Mucosa of descending colon (tissue), 3 donors: ENCODE data around the gene ABR. TPM values are rescaled to one million over a fixed set of nuclear protein-coding genes. Genes with fewer than 3 reads are reported as not detected.

Source experiments
- ATAC-seq: fragments of 200-7000 bp; cut with Tn5 transposase; one replicate; pipeline ENCODE4 v1.9.1; 2020; ENCODE audit warnings: mild to moderate bottlenecking, moderate library complexity
- DNase-seq, 3 donors: peaks; one replicate each; pipeline ENCODE4 v3.0.0-alpha.2; 2020
- H3K36me3 ChIP-seq: fragments of 200-600 bp; one replicate; pipeline ENCODE4 v1.8.0; 2021; ENCODE audit warnings: low read depth, mild to moderate bottlenecking
- H3K4me1 ChIP-seq: fragments of 200-600 bp; one replicate; pipeline ENCODE4 v1.8.0; 2021; ENCODE audit warnings: low read depth, mild to moderate bottlenecking
- H3K4me3 ChIP-seq: fragments of 200-600 bp; one replicate; pipeline ENCODE4 v1.8.0; 2021; ENCODE audit warnings: mild to moderate bottlenecking
- H3K9me3 ChIP-seq: fragments of 200-600 bp; one replicate; pipeline ENCODE4 v1.8.0; 2021; ENCODE audit warnings: mild to moderate bottlenecking
- intact Hi-C, 2 donors: fragments of 100-400 bp; cut with DNase I in 1 of 2; cut with micrococcal nuclease in 1 of 2; formaldehyde crosslinking; loops; one replicate each; pipeline versions ENCODE4 v1.11.0 to v1.11.1; 2022; cut with DNase I, micrococcal nuclease
- total RNA-seq, 3 donors: library from RNA; stranded (reverse); fragmentation: NEBNext Ultra II Directional in 2 of 3; extraction: Animal tissue kit (Norgen Biotek cat#: 25700) in 2 of 3; gene quantifications; one replicate each; pipeline versions ENCODE4 v1.2.1 to v1.2.4, GENCODE V29; 2021 to 2023
- TF ChIP-seq, protein P1 (sequence below): fragments of 200-600 bp; IDR thresholded peaks from one replicate; pipeline ENCODE4 v1.8.0; 2022; ENCODE audit warnings: antibody characterized with exemption, mild to moderate bottlenecking
- donor health status: DM: no; HTN: no; CAD: no; lungs with moderate emphysema.
- donor health status: DM: no; HTN: no; CAD: no.
- donor health status: DM: no; HTN: yes; CAD: no.

Gene ABR
- total RNA-seq, 3 donors from 2014 or later, result 257 to 470 (median 292) TPM

DNA sequence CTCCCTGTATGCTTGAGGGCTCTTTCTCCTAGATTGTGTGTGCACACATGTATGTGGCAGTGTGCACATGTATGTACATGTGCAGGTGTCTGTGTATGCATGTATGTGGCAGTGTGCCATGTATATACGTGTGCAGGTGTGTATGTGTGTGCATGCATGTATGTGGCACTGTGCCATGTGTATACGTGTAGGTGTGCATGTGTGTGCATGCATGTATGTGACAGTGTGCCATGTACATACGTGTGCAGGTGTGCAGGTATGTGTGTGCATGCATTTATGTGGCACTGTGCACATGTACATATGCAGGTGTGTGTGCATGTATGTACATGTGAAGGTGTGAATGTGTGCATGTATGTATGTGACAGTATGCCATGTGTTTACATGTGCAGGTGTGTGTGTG lies 46.5 kb upstream of the ABR start:
- H3K4me3 ChIP-seq, result no peak overlapping the region
- TF ChIP-seq, protein P1, sequence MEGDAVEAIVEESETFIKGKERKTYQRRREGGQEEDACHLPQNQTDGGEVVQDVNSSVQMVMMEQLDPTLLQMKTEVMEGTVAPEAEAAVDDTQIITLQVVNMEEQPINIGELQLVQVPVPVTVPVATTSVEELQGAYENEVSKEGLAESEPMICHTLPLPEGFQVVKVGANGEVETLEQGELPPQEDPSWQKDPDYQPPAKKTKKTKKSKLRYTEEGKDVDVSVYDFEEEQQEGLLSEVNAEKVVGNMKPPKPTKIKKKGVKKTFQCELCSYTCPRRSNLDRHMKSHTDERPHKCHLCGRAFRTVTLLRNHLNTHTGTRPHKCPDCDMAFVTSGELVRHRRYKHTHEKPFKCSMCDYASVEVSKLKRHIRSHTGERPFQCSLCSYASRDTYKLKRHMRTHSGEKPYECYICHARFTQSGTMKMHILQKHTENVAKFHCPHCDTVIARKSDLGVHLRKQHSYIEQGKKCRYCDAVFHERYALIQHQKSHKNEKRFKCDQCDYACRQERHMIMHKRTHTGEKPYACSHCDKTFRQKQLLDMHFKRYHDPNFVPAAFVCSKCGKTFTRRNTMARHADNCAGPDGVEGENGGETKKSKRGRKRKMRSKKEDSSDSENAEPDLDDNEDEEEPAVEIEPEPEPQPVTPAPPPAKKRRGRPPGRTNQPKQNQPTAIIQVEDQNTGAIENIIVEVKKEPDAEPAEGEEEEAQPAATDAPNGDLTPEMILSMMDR, result no peak
- H3K9me3 ChIP-seq, result no peaks in the 10 kb centered on the region
- intact Hi-C loops, result no loop called here
- H3K4me1 ChIP-seq, result peaks cover 23% of the 10 kb centered on the region
- ATAC-seq, result no peak
- DNase-seq, result no peak
- no peaks in the 10 kb centered on the region for H3K36me3 ChIP-seq

DNA sequence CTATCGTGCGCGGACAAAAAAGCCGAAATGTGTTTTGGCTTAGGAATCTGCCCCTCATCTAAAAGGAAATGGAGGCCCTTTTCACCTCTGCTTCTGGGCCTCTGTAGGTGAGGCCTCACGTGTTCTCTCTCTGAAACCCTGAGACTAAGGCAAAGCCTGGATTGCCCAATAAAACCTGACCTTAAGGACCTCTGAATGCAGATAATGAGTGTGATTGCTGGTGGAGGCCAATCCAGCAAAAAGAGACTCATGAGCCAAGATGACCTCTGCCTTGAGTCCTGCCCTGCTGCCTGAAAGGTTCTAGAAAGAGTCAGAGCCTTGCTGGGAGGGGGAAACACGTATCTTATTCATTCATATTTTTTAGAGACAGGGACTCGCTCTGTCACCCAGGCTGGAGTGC lies 44.5 kb upstream of the ABR start:
- DNase-seq, result peak in 1 of 3 donors; percentile 63
- peak; percentile 74 for ATAC-seq
- no peak overlapping the region for H3K4me3 ChIP-seq
- TF ChIP-seq, protein P1, result no peak
- H3K9me3 ChIP-seq, result no peaks in the 10 kb centered on the region
- no peaks in the 10 kb centered on the region for H3K36me3 ChIP-seq
- H3K4me1 ChIP-seq, result peaks cover 10% of the 10 kb centered on the region
- intact Hi-C loops, result no loop called here

DNA sequence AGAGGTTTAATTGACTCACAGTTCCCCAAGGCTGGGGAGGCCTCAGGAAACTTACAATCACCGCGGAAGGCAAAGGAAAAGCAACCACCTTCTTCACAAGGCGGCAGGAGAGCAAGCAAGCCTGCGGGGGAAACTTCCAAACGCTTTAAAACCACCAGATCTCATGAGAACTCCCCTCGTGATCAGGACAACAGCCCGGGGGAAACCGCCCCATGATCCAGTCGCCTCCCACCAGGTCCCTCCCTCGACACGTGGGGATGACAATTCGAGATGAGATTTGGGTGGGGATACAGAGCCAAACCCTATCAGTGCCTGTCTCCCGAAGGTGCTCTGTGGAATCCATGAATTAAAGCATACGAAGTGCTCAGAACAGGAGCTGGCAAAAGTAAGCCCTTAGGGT lies 43.9 kb upstream of the ABR start:
- Histone ChIP-seq H3K9me3 (no peaks in the 10 kb centered on the region), H3K4me3 (no peak overlapping the region), H3K4me1 (peaks cover 10% of the 10 kb centered on the region), H3K36me3 (no peaks in the 10 kb centered on the region)
- DNase-seq, result no peak
- intact Hi-C loops, result no loop called here
- ATAC-seq, result no peak
- TF ChIP-seq, protein P1, result no peak

DNA sequence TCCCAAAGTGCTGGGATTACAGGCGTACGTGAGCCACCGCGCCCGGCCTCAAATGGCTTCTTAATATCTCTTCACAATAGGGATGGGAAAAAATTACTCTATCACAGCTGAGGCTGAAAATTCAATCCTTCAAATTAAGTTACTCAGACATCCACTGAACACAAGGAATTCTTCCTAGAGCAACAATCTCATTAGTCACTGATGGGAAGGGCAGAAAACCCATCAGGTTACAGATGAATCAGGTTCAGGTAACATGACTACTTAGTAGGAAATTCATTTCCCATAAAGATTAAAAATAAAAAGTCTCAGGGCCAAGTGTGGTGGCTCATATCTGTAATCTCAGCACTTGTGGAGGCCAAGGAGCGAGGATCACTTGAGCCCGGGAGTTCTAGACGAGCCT lies 42.5 kb upstream of the ABR start:
- Histone ChIP-seq H3K36me3 (no peaks in the 10 kb centered on the region), H3K4me1 (peaks cover 10% of the 10 kb centered on the region), H3K9me3 (no peaks in the 10 kb centered on the region), H3K4me3 (no peak overlapping the region)
- intact Hi-C loops, result no loop called here
- ATAC-seq (no peak), DNase-seq (no peak)
- TF ChIP-seq, protein P1, result no peak

DNA sequence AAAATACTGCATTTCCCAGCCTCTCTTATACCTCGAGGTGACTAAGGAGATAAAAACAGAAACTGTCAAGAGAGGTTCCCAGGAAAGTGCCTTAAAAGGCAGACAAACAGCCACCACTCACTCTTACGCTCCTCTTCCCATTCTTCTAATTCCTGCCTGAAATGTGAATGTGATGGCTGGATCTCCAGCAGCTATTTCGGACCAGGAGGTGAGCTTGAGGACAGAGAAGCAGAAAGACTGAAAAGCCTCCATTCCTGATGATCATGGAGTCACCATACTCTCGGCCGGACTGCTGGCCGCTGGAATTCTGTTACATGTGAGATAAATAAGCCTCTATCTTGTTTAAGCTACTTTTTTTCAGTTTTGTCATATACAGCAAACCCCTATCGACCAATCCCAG lies 41.4 kb upstream of the ABR start:
- Histone ChIP-seq H3K9me3 (no peaks in the 10 kb centered on the region), H3K4me1 (peaks cover 10% of the 10 kb centered on the region), H3K4me3 (no peak overlapping the region), H3K36me3 (no peaks in the 10 kb centered on the region)
- intact Hi-C loops, result no loop called here
- DNase-seq (no peak), ATAC-seq (no peak)
- TF ChIP-seq, protein P1, result no peak

DNA sequence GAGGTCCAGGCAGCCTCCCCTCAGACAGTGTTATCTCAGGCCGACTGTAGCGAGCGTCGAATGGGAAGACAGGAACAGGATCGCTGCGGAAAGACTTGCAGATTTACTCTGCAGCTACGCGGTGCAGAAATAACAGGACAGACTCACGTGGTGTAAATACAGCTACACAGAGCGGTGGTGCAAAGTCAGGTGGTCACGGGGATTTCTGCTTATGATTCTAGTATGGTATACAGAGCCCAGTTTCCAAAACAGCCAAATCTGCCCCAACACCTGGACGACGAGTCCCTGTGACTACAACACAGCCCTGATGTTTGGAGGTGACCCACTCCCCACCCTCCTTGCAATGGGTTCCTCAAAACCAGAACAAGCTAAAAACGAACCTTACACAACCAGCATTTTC lies 40.6 kb upstream of the ABR start:
- H3K36me3 ChIP-seq, result no peaks in the 10 kb centered on the region

More for the DNA sequence above, 40.6 kb upstream of the ABR start:
- TF ChIP-seq, protein P1, result no peak
- peaks cover 5% of the 10 kb centered on the region for H3K4me1 ChIP-seq
- DNase-seq (no peak), ATAC-seq (no peak)
- H3K4me3 ChIP-seq, result no peak overlapping the region
- intact Hi-C loops, result no loop called here
- no peaks in the 10 kb centered on the region for H3K9me3 ChIP-seq
